Measurements from ENCODE around the gene ADGRB2.

DNA sequence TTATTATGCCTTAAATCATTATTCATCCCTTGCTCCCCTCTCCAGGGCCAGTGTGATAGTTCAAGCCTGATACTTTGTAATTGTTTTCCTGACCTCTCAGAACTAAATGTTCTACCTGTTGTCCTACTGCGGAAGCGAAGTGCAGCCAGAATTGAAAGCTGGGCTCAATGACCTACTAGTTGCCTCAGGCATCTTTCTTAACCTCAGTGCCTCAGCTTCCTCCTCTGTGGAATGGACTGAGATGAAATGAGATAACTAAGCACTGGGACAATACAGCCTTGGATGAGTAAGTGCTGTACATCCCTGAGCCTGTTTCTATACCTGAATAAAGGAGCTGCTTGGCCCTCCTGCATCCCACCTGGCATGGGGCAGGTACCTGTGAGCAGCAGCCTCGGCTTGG is 86.7 kb downstream of the ADGRB2 start:
- no peak for TF ChIP-seq CTCF (IDR thresholded peaks at IDR 0.05)
- no peak for TF ChIP-seq POLR2A (IDR thresholded peaks at IDR 0.05)
- TF ChIP-seq POLR2AphosphoS5 (IDR thresholded peaks at IDR 0.05) = no peak
